Endothelial cell of umbilical vein (primary cell): ENCODE measurements around the gene FDX1. TPM values are rescaled to one million over a fixed set of nuclear protein-coding genes. Genes with fewer than 3 reads are reported as not detected.
A peak's percentile ranks its signal among the peaks of the same experiment; 100 is the strongest.

Source experiments
- BruUV-seq: library from RNA; stranded (reverse); fragments of 400-500 nt; replicated peaks from 2 replicates; lab custom pipeline; 2021; lab: Mats Ljungman, UMichigan
- CTCF ChIA-PET: fragments of 300-600, 350-600 bp; sonication (Branson Sonifier 250); formaldehyde crosslinking; loops from one replicate; lab custom pipeline; 2021; ENCODE audit warnings: antibody characterized with exemption, inconsistent platforms; lab: Charles Lee
- POLR2A ChIA-PET: fragments of 300-600, 350-600 bp; sonication (Branson Sonifier 250); formaldehyde crosslinking; loops from one replicate; lab custom pipeline; 2021; ENCODE audit warnings: antibody characterized with exemption, inconsistent platforms; lab: Charles Lee
- DNase-seq: peaks from one replicate; pipeline ENCODE4 v3.0.0-alpha.2; 2011; ENCODE audit warnings: low read depth, low spot score
- FAIRE-seq: peaks from 2 replicates; lab custom pipeline; 2011; peaks lifted over from hg19 to GRCh38; lab: Jason Lieb, UNC
- H2AFZ ChIP-seq: 2 replicates; pipeline ENCODE4 v1.6.0; 2012; ENCODE audit warnings: low read depth, low read length, control low read depth, inconsistent platforms
- H3K27ac ChIP-seq: 2 replicates; pipeline ENCODE4 v1.5.1; 2011; ENCODE audit warnings: low read depth, mild to moderate bottlenecking, control low read depth, low read length, moderate library complexity; ENCODE audit not compliant: insufficient read depth
- H3K27me3 ChIP-seq, 2 experiments: 2 replicates each; pipeline versions ENCODE4 v1.6.0 to v1.6.1; 2011; ENCODE audit warnings: low read length in 2 of 2, mixed read lengths in 1 of 2; ENCODE audit not compliant: control insufficient read depth in 2 of 2, insufficient read depth in 2 of 2
- H3K36me3 ChIP-seq, 2 experiments: 2 replicates in 1 of 2; 3 replicates in 1 of 2; pipeline ENCODE4 v1.5.1; 2011; ENCODE audit warnings: low read length in 2 of 2, mild to moderate bottlenecking in 1 of 2, moderate library complexity in 1 of 2; ENCODE audit not compliant: control insufficient read depth in 2 of 2, insufficient read depth in 2 of 2; ENCODE audit errors: extremely low read depth in 1 of 2
- H3K4me1 ChIP-seq: 3 replicates; pipeline ENCODE4 v1.5.1; 2011; ENCODE audit warnings: mild to moderate bottlenecking, low read length; ENCODE audit not compliant: control insufficient read depth, insufficient read depth; ENCODE audit errors: extremely low read depth
- H3K4me2 ChIP-seq: 2 replicates; pipeline ENCODE4 v1.6.1; 2011; ENCODE audit warnings: low read length, control low read depth, mixed read lengths; ENCODE audit not compliant: insufficient read depth
- H3K4me3 ChIP-seq, 3 experiments: fragments of 200-600 bp in 1 of 3; sonication (generic), shearing (Covaris generic) in 1 of 3; replicated peaks in 1 of 3; 2 replicates each; pipeline ENCODE4 v1.5.1; 2011 to 2016; ENCODE audit warnings: control low read depth in 3 of 3, low read length in 3 of 3, mild to moderate bottlenecking in 2 of 3, inconsistent platforms in 1 of 3, low read depth in 1 of 3, moderate library complexity in 1 of 3; ENCODE audit not compliant: insufficient read depth in 1 of 3
- H3K79me2 ChIP-seq: 2 replicates; pipeline ENCODE4 v1.6.0; 2012; ENCODE audit warnings: low read length, inconsistent platforms; ENCODE audit not compliant: control insufficient read depth, insufficient read depth
- H3K9ac ChIP-seq: replicated peaks from 2 replicates; pipeline ENCODE3; 2011; ENCODE audit warnings: low read length, control low read depth; ENCODE audit not compliant: insufficient read depth; ENCODE audit errors: extremely low read depth
- H3K9me1 ChIP-seq: replicated peaks from 3 replicates; pipeline ENCODE4 v1.6.0; 2011; ENCODE audit warnings: mild to moderate bottlenecking, low read length; ENCODE audit not compliant: control insufficient read depth, insufficient read depth; ENCODE audit errors: extremely low read depth
- H3K9me3 ChIP-seq: replicated peaks from 2 replicates; pipeline ENCODE4 v1.5.1; 2012; ENCODE audit warnings: low read length, inconsistent platforms; ENCODE audit not compliant: control insufficient read depth, insufficient read depth
- H4K20me1 ChIP-seq: replicated peaks from 2 replicates; pipeline ENCODE3; 2011; ENCODE audit warnings: mild to moderate bottlenecking, low read length; ENCODE audit not compliant: control insufficient read depth, insufficient read depth; ENCODE audit errors: extremely low read depth
- POLR2AphosphoS5 ChIP-seq: IDR thresholded peaks from 2 replicates; pipeline ENCODE4 v1.6.1; 2012; ENCODE audit warnings: low read depth, mild to moderate bottlenecking, control low read depth, low read length, moderate library complexity; ENCODE audit not compliant: insufficient read depth
- dilution Hi-C: fragments of 300-500 bp; cut with MboI; formaldehyde crosslinking; loops from one replicate; pipeline ENCODE4 v1.15.0; 2019; ENCODE audit warnings: low sequenced_read_pairs; ENCODE audit not compliant: extremely low pct_ligation_motif_present
- intact Hi-C: fragments of 100-400 bp; cut with micrococcal nuclease; formaldehyde crosslinking; loops from one replicate; pipeline ENCODE4 v1.10.0; 2022
- polyA plus RNA-seq, 4 experiments: library from polyadenylated mRNA; depleted of rRNA in 3 of 4; stranded (reverse) in 3 of 4; unstranded in 1 of 4; fragments of >200 nt; gene quantifications; 2 replicates each; pipeline versions ENCODE4 v1.2.1 to v1.2.3, GENCODE V29; 2011 to 2012; ENCODE audit warnings: missing spikeins in 1 of 4
- total RNA-seq: library from RNA; stranded (reverse); gene quantifications from 2 replicates; pipeline ENCODE4 v1.2.3, GENCODE V29; 2021
- TF ChIP-seq, protein P1 (sequence below), 2 donors: IDR thresholded peaks; 1 replicate in 1 of 2; 2 replicates in 1 of 2; pipeline ENCODE4 v1.5.1; 2011; ENCODE audit warnings: low read length in 2 of 2, mild to moderate bottlenecking in 2 of 2, moderate library complexity in 2 of 2, control low read depth in 1 of 2, inconsistent platforms in 1 of 2, low read depth in 1 of 2; ENCODE audit not compliant: insufficient read depth in 1 of 2; ENCODE audit errors: extremely low read depth in 1 of 2

The FDX1 gene
- total and polyA plus RNA-seq, 2 donors (not counting 3 experiments of a cell fraction or from before 2014, with no cell fraction given), result 4.7 to 11.0 TPM

DNA sequence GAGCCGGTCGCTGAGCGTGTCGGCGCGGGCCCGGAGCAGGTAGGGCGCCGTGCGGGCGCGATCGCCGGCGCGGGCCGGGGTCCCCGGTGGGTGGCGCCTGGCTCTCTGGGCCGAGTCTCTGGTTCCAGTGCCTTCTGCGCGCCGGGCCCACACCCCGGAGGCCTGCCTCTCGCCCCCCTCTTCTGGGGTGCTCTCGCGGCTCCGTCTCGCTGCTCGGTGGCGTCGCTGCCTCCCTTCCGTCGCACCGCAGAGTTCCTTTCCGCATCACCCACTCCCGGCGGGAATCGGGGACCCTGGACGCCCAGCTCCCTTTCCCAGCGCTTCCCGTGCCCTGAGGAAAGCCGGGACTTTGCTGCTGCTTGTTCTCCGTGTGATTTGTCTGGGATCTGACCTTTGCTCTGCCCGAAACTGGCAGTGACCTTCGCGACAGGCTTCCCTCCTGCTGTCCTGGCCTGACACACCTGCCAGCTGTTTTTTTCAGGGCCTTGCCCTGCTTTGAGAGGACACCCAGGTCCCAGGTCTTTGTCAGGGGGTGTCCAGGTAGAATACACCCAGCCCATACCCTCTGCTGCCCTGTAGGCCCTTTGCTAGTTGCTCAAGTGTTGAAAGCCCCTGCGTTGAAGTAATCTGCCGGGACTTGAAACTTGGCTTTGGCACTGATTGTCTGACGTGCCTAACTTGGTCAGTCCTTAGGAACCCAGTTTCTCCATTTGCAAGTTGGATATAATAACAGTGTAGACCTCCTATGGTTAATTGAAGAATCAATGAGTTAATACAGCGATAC is 711 bp downstream of the FDX1 start:
- POLR2A ChIA-PET, result interaction anchor here (0.6 kb wide), 1 partner anchor 1277 kb away, joined by 7 read pairs; no protein-coding TSS in a partner anchor
- Histone ChIP-seq H3K27me3 (no peaks in the 10 kb centered on the region), H3K9me1 (no peaks in the 10 kb centered on the region), H3K79me2 (peaks cover 38% of the 10 kb centered on the region), H3K27ac (peak overlapping the region; percentile 72), H3K4me2 (peak overlapping the region; percentile 92), H3K9me3 (no peaks in the 10 kb centered on the region), H4K20me1 (peaks cover 3% of the 10 kb centered on the region), H3K36me3 (no peaks in the 10 kb centered on the region), H3K4me3 (peak overlapping the region; percentile 23 to 75 (median 57)), H3K4me1 (peaks cover 27% of the 10 kb centered on the region), H3K9ac (peak overlapping the region; percentile 89), H2AFZ (peak overlapping the region; percentile 86)
- peak; percentile 60 for DNase-seq
- TSS peak; percentile 24 for BruUV-seq
- CTCF ChIA-PET, result interaction anchor here (0.6 to 9.8 kb wide), 14 partner anchors 17 to 516 kb away, joined by 3 to 143 read pairs (median 4); no protein-coding TSS in a partner anchor
- intact Hi-C loops, result loop anchor here (1.0 kb wide), 1 partner anchor 134 kb away; the partner anchor contains the start of gene RDX
- TF ChIP-seq POLR2AphosphoS5, result no peak
- TF ChIP-seq, protein P1, sequence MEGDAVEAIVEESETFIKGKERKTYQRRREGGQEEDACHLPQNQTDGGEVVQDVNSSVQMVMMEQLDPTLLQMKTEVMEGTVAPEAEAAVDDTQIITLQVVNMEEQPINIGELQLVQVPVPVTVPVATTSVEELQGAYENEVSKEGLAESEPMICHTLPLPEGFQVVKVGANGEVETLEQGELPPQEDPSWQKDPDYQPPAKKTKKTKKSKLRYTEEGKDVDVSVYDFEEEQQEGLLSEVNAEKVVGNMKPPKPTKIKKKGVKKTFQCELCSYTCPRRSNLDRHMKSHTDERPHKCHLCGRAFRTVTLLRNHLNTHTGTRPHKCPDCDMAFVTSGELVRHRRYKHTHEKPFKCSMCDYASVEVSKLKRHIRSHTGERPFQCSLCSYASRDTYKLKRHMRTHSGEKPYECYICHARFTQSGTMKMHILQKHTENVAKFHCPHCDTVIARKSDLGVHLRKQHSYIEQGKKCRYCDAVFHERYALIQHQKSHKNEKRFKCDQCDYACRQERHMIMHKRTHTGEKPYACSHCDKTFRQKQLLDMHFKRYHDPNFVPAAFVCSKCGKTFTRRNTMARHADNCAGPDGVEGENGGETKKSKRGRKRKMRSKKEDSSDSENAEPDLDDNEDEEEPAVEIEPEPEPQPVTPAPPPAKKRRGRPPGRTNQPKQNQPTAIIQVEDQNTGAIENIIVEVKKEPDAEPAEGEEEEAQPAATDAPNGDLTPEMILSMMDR (IDR thresholded peaks at IDR 0.05; ENCODE audit: extremely low read depth in 1 of 2, insufficient read depth in 1 of 2, low read depth in 1 of 2, low read length in 2 of 2), result peak in 1 of 2 donors; percentile 22
- dilution Hi-C loops, result no loop called here
- no peak for FAIRE-seq
